ENCODE data around the gene GRB7.

The GRB7 gene

GRCh38 chr17:39794249-39794970 lies 56.7 kb downstream of the GRB7 start:
- Histone ChIP-seq H3K4me3 (ENCODE audit: low read depth, low read length) (no peak overlapping the region), H3K36me3 (ENCODE audit: control insufficient read depth, insufficient read depth, low read length) (no peaks in the 10 kb centered on the region), H3K4me1 (ENCODE audit: control insufficient read depth, insufficient read depth, low read length) (peaks cover 4% of the 10 kb centered on the region), H3K27ac (ENCODE audit: low read depth, low read length) (no peak overlapping the region), H3K9me3 (ENCODE audit: control insufficient read depth, insufficient read depth, low read length) (no peaks in the 10 kb centered on the region), H3K27me3 (ENCODE audit: control insufficient read depth, insufficient read depth, low read length) (no peaks in the 10 kb centered on the region), H3K9ac (ENCODE audit: low read depth, low read length) (no peak overlapping the region)

Measured in HUES48 (cell line).